HL-60/S4 treated with phorbol 12-myristate 13-acetate at 8.2 ng/mL for 4 days and 3 days (cell line): ENCODE measurements around the gene BIRC3.

Experiments used
- in situ Hi-C: fragments of 300-500 bp; cut with MboI; formaldehyde crosslinking; loops from 2 replicates; pipeline ENCODE4 v1.15.0; 2022; ENCODE audit warnings: low sequenced_read_pairs

The BIRC3 gene

DNA sequence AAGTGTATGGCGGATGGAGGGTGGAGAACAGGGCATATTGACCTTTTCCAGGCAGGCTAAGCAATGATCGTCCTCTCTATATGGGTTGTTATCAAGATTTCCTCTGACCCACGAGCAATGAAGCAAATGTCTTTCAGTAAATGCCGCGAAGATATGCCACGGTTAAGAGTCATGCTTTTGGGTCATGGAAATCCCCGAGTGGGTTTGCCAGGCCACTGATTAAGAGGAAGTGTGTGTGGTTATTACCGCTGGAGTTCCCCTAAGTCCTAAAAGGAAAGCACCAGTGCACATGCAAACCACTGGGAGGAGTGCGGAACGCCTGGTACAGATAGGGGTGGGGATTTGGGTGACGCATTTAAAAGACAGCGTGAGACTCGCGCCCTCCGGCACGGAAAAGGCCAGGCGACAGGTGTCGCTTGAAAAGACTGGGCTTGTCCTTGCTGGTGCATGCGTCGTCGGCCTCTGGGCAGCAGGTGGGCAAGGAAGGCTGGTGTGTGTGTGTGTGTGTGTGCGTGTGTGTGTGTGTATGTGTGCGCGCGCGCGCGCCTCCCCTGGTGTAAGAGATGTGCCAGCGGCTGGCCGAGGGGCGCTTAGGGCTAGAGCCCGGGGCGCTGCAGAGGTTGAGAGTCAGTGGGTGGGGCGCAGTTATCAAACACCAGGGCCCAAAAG, at the start of gene BIRC3:
BIRC3 (plus strand) TSS at position 386 of the 669 bp plus-strand sequence. CDS start 7,026 bp downstream, outside the sequence.
- in situ Hi-C loops, result no loop called here

GRCh38 chr11:102267609-102268008, 49.7 kb upstream of the BIRC3 start:
- in situ Hi-C loops, result no loop called here

- in situ Hi-C loops, result no loop called here
Measured at GRCh38 chr11:102268083-102268984, 49.0 kb upstream of the BIRC3 start.

DNA sequence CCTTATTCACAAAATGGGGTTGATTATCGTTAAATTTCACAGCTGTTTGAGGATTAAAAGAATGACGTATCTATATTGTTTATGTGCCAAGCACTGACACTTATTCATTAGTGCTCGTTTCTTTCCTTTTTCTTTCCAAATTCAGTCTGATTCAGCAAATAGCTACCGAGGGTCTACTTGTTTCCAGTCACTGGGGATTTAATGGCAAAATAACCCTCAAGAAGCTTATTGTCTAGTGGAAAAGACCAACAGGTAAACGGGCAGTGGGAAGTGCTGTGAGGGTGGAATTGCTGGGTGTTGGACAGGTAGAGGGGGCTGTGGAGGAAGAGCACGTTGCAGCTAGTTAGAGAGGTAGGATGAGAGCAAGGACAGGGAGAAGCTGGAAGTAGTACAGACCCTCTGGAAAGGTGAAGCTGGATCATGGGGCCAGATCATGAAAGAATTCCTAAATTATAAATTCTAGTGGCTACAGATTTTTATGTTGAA, 48.3 kb upstream of the BIRC3 start:
- in situ Hi-C loops, result no loop called here

GRCh38 chr11:102269927-102270326, 47.4 kb upstream of the BIRC3 start:
- in situ Hi-C loops, result no loop called here

GRCh38 chr11:102272047-102272824, 45.0 kb upstream of the BIRC3 start:
- in situ Hi-C loops, result no loop called here

DNA sequence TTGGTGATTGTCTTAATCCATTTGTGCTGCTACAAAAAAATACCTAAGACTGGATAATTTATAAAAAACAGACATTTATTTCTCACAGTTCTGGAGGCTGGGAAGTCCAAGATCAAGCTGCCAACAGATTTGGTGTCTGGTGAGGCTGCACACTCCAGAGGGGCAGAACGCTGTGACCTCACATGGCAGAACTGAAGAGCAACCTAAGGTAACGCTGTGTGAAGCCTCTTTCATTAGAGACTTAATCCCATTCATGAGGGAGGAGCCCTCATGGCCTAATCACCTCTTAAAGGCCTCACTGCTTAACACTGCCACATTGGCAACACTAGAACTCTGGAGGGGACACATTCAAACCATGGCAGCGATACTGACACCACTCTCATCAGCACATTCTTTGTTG, 42.7 kb upstream of the BIRC3 start:
- in situ Hi-C loops, result no loop called here

DNA sequence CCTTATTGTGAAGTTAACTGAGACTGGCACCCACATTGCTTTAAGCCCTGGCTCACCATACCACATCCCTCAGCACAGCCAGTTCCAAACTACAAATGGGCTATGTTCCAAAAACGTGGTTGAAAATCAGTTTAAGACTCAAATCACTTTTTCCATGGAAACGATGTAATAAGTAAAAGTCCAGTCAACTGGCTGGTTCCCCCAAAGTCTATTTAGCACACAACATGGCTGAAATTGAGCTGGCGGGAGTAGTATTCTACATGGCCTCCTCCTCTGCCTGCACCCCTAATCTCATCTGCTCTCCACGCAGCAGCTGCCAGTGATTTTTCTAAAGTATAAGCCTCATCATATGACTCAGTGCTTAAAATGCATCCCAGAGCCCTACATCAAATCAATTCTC, 40.9 kb upstream of the BIRC3 start:
- in situ Hi-C loops, result no loop called here

DNA sequence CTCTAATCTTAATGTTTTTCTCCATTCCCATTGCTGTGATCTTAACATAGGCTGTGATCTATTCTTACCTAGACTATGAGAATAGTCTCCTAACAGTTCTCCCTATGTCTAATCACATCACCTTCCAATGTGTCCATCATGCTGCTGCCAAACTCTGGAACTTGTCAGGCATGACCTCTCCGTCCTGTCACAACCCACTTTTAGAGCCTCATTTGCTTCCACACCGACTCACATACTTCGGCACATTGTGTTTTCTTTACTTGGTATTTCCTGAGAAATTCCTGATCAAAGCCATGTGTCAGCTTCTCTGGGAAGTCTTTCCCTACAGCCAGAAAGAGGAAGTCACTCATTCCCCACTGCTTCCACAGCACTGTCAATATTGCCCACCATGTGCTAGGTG, 40.5 kb upstream of the BIRC3 start:
- in situ Hi-C loops, result no loop called here

GRCh38 chr11:102279641-102280170, 37.6 kb upstream of the BIRC3 start:
- in situ Hi-C loops, result no loop called here

DNA sequence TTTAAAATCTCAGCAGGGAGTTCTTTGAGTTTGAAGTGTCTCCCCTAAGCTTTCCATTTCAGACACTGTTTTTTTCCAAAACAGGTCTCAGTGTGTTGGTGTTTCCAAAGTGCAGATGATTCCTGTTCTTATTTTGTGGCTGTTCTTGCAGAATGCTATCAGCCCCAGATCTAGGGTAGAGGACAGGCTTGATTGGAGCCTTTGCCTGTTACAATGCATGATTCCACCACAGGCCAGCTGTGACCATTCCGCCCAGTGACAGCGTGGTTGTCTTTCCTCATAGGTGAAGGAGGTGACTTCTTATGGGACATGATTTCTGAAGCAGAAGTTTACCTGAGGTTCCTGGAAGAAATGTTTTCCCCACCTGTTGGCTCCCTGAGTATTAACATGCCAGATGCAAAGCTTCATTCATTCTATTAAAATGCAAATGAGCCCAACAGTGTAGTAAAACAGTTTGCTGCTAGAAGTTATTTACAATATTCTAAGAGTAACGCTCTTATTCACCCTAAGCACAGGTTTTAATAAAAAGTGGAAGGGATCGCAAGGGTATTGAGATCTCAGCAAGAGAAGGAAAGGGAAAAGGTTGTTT, 36.9 kb upstream of the BIRC3 start:
- in situ Hi-C loops, result no loop called here

DNA sequence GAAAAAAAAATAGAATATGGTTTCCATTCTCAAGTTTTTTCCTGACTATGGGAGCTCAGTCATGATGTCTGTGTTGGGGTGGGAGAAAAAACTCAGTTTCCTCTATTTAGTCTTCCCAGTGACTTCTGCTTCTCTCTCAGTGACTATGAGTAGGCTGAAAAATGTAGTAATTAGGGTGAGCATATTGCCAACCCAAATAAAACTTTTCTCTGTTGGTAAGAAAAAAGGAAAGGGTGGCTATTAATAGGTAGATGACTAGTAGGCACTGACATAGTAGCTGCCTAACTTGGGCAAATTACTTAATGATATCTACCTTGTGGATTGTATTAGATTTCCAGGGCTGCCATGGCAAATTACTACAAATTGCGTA, 34.2 kb upstream of the BIRC3 start:
- in situ Hi-C loops, result no loop called here

- in situ Hi-C loops, result no loop called here
Measured at GRCh38 chr11:102284008-102284407, 33.3 kb upstream of the BIRC3 start.

DNA sequence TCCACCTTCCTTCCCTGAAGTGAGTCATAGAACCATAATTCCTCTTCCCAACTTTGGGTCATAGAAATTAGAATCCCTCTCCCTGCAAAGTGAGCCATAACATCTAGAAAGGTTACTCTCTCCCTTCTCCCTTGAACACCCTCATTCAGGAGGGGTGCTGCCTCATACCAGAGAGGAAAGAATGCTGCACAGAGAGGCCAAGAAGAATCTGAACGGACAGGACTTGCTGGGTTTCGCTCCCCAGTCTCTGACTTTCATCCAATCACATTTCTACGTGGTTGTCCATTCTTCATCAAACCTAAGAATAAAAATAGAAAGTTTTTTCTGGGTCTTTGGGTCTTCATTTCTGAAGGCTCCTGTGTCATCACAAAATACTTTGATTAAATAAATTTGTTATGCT, 31.0 kb upstream of the BIRC3 start:
- in situ Hi-C loops, result no loop called here

GRCh38 chr11:102287964-102288724, 29.1 kb upstream of the BIRC3 start:
- in situ Hi-C loops, result no loop called here

DNA sequence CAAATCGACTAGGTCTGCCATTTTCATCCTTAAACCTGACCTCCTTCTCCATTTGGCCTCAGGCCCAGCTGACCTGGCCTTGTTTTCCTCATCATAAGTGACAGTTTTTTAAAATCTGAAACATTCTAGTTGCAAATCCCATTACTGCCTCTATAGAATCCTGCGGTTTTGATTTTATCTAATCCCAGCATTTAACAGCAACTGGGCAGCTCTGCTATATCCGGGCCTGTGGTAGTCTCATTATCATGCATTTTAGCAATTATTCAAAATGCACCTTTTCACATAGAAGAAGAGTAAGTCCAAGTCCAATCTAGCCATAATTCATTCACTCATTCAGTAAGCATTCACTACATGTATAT, 28.6 kb upstream of the BIRC3 start:
- in situ Hi-C loops, result no loop called here

DNA sequence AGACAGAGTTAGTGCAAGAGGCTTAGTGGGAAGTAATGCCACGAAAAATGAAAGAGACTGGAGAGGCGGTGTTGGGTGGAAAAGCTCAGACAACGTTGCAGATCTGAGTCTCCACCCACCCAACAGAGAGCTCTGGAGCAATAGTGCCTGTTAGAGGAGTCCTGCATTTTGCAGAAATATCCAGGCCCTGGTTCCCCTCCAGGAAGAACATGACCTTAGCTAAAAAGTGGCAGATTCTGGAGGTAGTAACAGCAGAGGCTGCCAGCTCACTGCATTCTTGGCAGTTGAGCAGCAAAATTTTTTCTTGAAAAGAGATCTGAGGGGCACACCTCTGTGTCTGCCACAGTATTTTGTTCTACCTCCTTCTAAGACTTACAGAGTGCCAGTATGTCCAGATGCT, 27.7 kb upstream of the BIRC3 start:
- in situ Hi-C loops, result no loop called here

DNA sequence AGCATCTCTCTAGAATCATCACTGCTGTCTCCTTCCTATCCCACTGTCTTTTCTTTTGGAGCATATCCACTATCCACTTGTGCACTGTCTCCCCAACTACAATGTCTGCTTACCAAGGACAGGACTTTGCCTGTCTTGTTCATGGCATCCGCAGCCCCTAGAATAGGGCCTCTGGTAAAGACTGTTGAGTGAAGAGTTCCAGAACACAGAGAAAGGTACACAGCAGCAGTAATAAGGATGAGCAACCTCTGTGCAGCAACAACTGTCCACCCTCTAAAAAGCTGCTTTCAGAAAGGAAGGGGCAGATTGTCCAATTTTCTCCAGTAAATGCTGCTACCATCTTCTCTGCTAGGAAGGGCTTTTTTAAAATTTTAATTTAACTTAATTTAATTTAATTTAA, 25.5 kb upstream of the BIRC3 start:
- in situ Hi-C loops, result no loop called here

DNA sequence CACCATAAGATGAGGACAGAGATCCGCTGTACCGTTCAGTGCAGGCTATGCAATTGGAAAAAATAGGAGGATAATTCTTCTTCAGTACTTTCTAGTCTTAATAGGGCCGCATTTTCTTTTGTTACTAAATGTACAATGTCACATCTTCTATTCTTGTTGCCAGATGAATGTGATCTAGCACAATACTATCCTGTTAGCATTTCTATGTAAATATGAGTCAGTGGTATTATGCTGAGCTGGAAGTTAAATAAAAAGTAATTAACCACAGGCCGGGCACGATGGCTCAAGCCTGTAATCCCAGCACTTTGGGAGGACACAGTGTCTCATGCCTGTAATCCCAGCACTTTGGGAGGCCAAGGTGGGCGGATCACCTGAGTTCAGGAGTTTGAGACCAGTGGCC, 24.4 kb upstream of the BIRC3 start:
- in situ Hi-C loops, result no loop called here
